PC-3 (cell line): Measurements from ENCODE around the gene TEX51.

Experiments used
- EZH2 ChIP-seq: fragments of 300-600 bp; sonication (generic); IDR thresholded peaks from one replicate; pipeline ENCODE4 v1.6.1; 2017; ENCODE audit warnings: antibody characterized with exemption, mild to moderate bottlenecking, low read length; ENCODE audit not compliant: unreplicated experiment
- EZH2phosphoT487 ChIP-seq: fragments of 300-600 bp; sonication (generic); IDR thresholded peaks from 2 replicates; pipeline ENCODE4 v1.6.1; 2018; ENCODE audit warnings: mild to moderate bottlenecking, antibody characterized with exemption, low read length, borderline replicate concordance
- TF ChIP-seq, protein P1 (sequence below): fragments of 300-600 bp; sonication (generic); conservative IDR thresholded peaks from 2 replicates; pipeline ENCODE4 v1.5.1; 2017; ENCODE audit warnings: antibody characterized with exemption, low read depth, mild to moderate bottlenecking, low read length

DNA sequence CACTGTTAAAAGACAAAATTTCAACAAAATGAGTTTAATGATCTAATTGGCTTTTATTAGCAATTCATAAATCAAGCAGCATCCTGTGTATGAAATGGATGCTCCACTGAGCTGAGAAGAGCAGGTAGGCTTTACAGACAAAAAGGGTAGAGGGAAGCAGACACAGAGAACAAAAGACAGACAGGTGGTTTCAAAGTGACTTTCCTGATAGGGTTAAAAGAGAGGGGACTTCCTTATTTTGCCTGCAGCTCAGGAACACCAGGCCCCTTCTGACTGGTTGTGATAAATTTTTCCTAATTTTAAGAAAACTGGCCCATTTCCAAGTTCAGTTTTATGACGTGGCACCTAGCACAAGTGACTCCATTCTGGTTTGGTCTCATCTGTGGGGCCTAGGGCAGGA lies 11.9 kb downstream of the TEX51 start:
- TF ChIP-seq EZH2 (no peak), EZH2phosphoT487 (no peak)
- TF ChIP-seq, protein P1, sequence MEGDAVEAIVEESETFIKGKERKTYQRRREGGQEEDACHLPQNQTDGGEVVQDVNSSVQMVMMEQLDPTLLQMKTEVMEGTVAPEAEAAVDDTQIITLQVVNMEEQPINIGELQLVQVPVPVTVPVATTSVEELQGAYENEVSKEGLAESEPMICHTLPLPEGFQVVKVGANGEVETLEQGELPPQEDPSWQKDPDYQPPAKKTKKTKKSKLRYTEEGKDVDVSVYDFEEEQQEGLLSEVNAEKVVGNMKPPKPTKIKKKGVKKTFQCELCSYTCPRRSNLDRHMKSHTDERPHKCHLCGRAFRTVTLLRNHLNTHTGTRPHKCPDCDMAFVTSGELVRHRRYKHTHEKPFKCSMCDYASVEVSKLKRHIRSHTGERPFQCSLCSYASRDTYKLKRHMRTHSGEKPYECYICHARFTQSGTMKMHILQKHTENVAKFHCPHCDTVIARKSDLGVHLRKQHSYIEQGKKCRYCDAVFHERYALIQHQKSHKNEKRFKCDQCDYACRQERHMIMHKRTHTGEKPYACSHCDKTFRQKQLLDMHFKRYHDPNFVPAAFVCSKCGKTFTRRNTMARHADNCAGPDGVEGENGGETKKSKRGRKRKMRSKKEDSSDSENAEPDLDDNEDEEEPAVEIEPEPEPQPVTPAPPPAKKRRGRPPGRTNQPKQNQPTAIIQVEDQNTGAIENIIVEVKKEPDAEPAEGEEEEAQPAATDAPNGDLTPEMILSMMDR, result no peak
